HPDE6-E6E7 (cell line): ENCODE data around the gene TBCA.
"Not testable (repeated sequence)": the region's sequence is repeated elsewhere in the genome, so short reads cannot be mapped to it uniquely, and the experiment has no call there.

Experiments
- DNase-seq: peaks from one replicate; pipeline ENCODE4 v3.0.0; 2011; ENCODE audit warnings: missing footprints; ENCODE audit errors: extremely low spot score

TBCA gene

GRCh38 chr5:77709993-77710685, 66.0 kb downstream of the TBCA start:
- DNase-seq: no peak

DNA sequence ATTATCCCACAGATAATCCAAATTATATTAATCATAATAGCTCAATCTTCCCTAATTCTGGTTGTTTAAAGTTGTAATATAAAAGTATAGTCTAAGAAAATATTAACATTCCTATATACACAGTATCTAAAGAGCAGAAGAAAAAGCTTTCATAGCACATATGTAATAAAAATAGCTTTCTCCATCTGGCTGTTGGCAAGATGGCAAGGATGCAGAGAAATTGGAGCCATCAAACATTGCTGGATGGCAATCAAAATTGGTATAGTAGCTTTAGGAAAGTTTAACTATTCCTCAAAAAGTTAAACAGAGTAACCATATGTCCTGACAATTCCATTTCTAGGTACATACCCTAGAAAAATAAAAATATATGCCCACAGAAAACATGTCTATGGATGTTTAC, 66.8 kb downstream of the TBCA start:
- no peak for DNase-seq

GRCh38 chr5:77707791-77708190, 68.3 kb downstream of the TBCA start:
- no peak for DNase-seq

- DNase-seq: not testable (repeated sequence)
Measured at GRCh38 chr5:77699569-77699968, 76.6 kb downstream of the TBCA start.

DNA sequence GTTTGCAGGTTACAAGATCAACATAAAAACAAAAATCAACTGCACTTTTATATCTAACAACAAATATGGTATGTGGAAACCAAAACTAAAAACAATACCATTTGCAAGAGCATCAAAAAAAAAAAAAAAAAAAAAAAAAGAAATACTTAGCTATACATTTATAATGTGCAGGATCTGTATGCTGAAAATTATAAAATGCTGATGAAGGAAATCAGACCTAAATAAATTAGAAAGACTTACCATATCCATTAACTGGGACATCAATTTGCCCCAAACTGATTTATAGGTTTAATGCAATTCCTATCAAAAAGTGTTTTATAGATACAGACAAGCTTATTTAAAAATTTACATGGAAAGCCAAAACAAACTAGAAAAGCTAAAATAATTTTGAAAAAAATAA, 77.2 kb downstream of the TBCA start:
- DNase-seq: no peak

DNA sequence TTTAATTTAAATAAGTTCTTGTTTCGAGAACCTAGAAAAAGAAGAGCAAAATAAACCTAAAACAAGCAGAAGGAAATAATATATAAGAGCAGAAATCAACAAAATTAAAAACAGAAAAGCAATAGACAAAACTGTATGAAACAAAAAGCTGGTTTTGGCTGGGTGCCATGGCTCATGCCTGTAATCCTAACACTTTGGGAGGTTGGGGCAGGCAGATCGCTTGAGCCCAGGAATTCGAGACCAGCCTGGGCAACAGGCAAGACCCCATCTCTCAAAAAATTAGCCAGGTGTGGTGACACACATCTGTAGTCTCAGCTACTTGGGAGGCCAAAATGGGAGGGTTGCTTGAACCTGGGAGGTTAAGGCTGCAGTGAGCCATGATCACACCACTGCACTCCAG, 78.4 kb downstream of the TBCA start:
- no peak for DNase-seq

DNA sequence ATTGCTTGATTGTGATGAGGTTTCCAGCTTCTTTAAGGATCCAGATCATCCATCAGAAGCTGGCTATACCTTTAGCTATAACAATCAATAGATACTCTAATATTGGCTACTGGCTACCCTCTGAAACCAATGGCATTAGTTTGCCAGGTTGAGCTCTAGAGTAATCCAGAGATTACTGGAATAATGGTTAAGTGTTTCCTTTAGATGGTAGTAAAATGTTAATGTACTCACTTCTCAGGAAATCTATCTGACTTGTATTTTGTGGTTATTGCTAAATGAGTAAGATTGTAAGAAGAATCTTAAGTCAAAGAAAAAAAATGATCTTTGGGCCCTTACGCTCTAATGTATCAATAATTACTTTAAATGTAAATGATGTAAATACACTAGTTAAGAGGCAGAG, 80.0 kb downstream of the TBCA start:
- no peak for DNase-seq

DNA sequence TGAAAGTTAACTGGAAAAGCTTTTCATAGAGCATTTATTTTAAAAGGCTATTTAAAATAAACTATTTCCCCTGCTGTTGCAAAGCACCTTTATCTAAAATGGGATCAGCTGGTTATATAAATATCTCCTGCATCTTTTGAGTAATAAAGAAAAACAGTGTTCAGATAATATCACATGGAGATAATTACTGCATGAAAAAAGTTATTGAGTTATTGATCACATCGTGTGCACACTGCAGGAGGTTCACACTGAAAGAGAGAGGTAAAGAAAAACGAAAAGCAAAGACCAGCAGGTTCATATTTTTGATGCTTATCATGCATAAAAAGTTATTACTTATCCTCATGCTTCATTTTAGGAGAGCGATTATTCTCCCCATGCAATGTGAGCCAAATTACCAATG, 82.2 kb downstream of the TBCA start:
- no peak for DNase-seq

GRCh38 chr5:77683171-77683732, 92.9 kb downstream of the TBCA start:
- no peak for DNase-seq

- no peak for DNase-seq
Measured at GRCh38 chr5:77670526-77670925, 105.6 kb downstream of the TBCA start.

DNA sequence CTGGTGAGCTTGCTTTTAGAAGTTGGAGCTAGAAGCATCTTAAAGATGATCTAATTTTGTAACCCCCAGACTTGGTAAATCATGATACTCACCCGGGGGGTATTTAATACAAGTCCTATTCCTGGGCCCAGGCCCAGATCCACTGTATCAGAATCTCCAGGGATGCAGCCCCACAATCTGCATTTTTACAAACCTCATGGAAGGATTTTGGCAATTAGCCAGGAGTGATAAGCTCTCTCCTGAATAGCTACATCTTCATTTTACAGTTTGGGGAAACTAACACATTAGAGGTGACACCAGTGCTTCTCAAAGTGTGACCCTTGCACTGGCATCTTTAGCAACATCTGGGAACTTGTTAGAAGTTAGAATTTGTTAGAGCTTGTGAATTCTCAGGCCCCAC, 106.5 kb downstream of the TBCA start:
- no peak for DNase-seq

- DNase-seq: no peak
Measured at GRCh38 chr5:77663090-77663863, 112.9 kb downstream of the TBCA start.

DNA sequence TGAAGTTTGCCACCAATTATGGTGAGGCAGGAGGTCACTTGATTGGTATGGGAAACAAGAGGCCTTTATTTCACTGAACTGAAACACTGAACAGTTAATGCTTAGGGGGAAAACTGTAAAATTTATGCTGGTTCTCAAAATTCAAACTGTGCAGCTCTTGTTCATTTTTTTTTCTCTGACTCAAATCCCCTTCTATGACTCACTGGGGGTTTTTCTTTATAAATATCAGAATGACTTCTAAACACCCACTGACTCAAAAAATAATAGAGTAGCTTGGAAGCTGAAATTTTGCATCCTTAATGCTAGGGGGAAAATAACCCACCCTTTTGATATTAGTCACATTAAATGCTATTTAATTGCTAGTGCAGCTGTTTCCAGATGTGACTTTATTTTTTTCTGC, 113.5 kb downstream of the TBCA start:
- DNase-seq: no peak

DNA sequence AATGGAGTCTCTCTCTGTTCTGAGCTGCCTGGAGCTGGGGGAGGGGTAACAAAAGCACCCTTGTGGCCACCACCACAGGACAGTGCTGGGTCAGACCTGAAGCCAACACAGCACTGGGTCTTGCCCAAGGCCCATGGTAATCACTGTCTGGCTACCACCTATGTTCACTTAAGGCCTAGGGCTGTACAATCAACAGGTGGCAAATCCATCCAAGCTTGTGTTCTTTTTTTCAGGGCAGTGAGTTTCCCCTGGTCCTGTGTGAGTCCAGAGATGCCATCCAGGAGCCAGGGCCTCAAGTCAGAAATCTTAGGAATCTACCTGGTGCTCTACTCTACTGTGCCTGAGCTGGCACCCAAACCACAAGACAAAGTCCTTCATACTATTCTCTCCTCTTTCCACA, 117.5 kb downstream of the TBCA start:
- DNase-seq: no peak

GRCh38 chr5:77651343-77651742, 124.8 kb downstream of the TBCA start:
- no peak for DNase-seq

GRCh38 chr5:77650686-77651085, 125.5 kb downstream of the TBCA start:
- DNase-seq: no peak

DNA sequence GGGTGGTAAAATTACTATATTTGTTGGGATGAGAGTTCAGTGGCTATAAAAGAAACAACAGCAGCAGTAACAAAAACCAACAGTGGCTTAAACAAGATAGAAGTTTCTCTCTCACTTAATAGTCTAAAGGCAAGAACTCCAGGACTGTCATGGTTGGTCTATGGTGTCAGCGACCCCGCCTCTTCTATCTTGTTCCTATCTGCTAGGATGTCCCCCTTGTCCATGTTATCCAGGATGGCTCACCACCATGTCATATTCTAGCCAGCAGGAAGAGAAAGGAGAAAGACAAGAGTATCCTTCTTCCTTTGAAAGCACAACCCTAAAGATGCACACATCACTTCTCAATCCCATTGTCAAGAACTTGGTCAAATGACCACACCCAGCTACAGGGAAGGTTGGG, 126.4 kb downstream of the TBCA start:
- DNase-seq: no peak

GRCh38 chr5:77645995-77646639, 130.0 kb downstream of the TBCA start:
- DNase-seq: no peak

GRCh38 chr5:77645158-77645994, 130.8 kb downstream of the TBCA start:
- DNase-seq: no peak

- DNase-seq: no peak
Measured at GRCh38 chr5:77644371-77645157, 131.6 kb downstream of the TBCA start.
